ENCODE measurements around the gene HSBP1L1. TPM values are rescaled to one million over a fixed set of nuclear protein-coding genes. Genes with fewer than 3 reads are reported as not detected.

HSBP1L1 gene
- total and polyA plus RNA-seq, 2 of the 13 experiments (the other 11 are each of a cell fraction or from before 2014, with no cell fraction given) = 22.6 to 45.1 TPM

GRCh38 chr18:79934311-79935097 lies 29.9 kb upstream of the HSBP1L1 start (continued):
- TF ChIP-seq ZNF503 (CRISPR knock-in tag; IDR thresholded peaks at IDR 0.05) = peak; percentile 93
- no peak for TF ChIP-seq ZNF510 (CRISPR knock-in tag; IDR thresholded peaks at IDR 0.05; ENCODE audit: low read depth)
- TF ChIP-seq BATF2 (CRISPR knock-in tag; IDR thresholded peaks at IDR 0.05) = no peak
- TF ChIP-seq TARDBP (CRISPR knock-in tag; IDR thresholded peaks at IDR 0.05) = peak; percentile 95
- peak; percentile 69 for TF ChIP-seq TFE3 (CRISPR knock-in tag; IDR thresholded peaks at IDR 0.05)
- TF ChIP-seq ZNF672 (CRISPR knock-in tag; IDR thresholded peaks at IDR 0.05) = no peak
- peak; percentile 79 for TF ChIP-seq ZNF770 (CRISPR knock-in tag; IDR thresholded peaks at IDR 0.05)
- TF ChIP-seq DBP (CRISPR knock-in tag; IDR thresholded peaks at IDR 0.05; ENCODE audit: not compliant biosample characterization) = no peak
- no peak for TF ChIP-seq ZNF740 (CRISPR knock-in tag; IDR thresholded peaks at IDR 0.05)
- TF ChIP-seq ZNF558 (CRISPR knock-in tag; IDR thresholded peaks at IDR 0.05; ENCODE audit: borderline replicate concordance) = no peak
- TF ChIP-seq ZNF432 (CRISPR knock-in tag; IDR thresholded peaks at IDR 0.05; ENCODE audit: borderline replicate concordance) = no peak
- no peak for TF ChIP-seq LRRFIP1 (CRISPR knock-in tag; conservative IDR thresholded peaks at IDR 0.05)
- TF ChIP-seq SOX5 (CRISPR knock-in tag; IDR thresholded peaks at IDR 0.05; ENCODE audit: borderline replicate concordance) = peak; percentile 78; the same call in 1 of the 2 replicates
- TF ChIP-seq CTCF (CRISPR knock-in tag; IDR thresholded peaks at IDR 0.05) = peak; percentile 92

Data from HepG2 (cell line).